ENCODE results near the gene STX16.

Gene STX16

DNA sequence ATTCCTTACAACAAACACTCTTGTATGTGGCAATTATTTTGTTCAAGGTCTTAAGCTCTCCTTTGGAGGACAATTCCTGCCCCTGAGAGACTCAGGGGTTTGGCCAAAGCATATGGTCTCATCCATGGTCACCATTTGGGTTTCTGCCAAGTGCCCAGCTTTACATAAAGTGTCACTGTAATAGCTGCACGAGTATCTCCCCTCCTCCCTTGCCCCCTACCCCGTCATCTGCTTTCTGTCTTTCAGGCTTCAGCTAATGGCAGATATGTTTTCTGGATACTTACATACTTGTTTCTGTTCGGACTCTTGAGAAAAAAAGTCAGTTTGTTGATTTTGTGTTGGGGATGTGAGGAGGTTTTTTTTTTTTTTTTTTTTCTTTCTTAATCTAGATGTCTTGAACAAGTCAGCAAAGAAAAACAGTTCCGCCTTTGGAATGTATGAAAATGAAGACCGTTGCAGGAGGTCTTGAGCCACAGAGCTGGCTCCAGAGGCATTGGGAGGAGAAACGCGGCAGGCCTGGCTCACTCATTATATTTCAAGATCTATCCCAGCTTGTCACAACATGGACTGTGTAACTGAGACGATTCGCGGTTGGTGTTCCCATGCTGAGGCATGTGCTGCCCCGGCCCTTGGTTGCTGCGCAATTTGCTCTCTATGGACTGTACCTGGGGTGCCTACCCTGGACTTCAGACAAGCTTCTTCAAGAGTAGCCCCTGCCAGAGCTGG is 32.6 kb upstream of the STX16 start:
- DNase-seq (ENCODE audit: low read depth in 2 of 2) = no peak

- DNase-seq (ENCODE audit: low read depth in 2 of 2) = no peak
Measured at GRCh38 chr20:58619077-58619863, 31.8 kb upstream of the STX16 start.

DNA sequence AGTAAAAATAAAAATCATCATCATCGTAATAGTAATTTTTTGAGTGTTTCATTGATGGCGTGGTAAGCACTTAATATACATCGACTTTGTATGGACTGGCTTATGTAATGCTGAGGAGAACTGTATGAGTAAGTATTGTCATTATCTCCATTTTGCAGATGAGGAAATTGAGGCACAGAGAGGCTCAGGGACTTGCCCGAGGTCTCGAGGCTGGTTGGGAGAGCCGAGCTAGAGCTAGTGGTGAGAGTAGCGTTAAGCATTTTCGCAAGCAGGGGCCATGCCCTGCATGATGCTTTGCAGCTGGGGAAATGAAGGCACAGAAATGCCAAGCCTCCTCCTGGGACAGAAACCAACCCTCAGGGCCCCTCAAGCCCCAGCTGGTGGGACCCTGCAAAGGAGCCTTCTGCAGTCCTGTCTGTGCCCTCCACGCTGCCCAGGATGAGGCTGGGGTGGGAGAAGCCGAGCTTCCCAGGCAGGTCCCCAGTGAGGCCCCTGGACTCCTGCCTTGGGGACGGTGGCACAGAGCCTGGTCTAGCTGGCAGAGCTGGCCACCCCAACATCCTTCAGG is 31.1 kb upstream of the STX16 start:
- DNase-seq (ENCODE audit: low read depth in 2 of 2) = no peak

- DNase-seq (ENCODE audit: low read depth in 2 of 2) = no peak
Measured at GRCh38 chr20:58621906-58622548, 29.1 kb upstream of the STX16 start.

DNA sequence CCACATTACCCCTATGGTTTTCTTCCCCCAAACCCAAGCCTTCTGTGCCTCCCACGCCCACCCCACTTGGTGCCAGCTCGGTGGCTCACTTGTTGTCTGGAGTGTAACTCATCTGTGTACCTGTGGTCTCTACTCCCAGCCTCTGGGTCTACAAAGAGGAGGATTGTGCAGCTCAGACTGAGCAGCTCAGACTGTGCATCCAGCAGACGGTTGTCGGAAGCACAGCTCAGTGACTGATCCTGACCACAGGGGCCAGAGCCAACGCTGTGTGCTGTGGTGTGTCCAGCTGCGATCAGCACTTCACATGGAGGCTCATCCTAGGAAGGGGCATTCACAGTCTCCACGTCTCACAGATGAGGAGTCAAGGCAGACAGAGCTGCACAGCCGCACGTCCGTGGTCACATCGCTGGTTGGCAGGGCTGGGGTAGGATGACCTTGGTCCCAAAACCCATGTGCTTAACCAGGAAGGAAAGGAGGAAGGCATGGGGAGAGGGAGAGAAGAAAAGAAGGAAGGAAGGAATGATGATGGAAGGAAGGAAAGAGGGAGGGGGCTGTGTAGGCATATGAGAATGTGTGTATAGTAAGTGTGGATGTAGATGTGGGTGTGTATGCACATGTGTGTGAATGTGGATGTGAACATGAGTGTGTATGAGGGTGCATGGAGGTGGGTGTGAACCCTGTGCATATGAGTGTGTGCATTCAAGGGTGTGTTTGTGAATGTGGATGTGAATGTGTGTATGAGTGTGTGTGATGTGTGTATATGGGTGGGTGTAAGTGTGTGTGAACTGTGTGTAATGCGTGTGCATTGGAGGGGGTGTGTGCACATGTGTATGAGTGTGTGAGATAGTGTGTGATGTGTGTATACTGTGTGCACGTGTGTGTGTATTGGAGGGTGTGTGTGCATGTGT is 28.2 kb upstream of the STX16 start:
- DNase-seq (ENCODE audit: low read depth in 2 of 2) = no peak

DNA sequence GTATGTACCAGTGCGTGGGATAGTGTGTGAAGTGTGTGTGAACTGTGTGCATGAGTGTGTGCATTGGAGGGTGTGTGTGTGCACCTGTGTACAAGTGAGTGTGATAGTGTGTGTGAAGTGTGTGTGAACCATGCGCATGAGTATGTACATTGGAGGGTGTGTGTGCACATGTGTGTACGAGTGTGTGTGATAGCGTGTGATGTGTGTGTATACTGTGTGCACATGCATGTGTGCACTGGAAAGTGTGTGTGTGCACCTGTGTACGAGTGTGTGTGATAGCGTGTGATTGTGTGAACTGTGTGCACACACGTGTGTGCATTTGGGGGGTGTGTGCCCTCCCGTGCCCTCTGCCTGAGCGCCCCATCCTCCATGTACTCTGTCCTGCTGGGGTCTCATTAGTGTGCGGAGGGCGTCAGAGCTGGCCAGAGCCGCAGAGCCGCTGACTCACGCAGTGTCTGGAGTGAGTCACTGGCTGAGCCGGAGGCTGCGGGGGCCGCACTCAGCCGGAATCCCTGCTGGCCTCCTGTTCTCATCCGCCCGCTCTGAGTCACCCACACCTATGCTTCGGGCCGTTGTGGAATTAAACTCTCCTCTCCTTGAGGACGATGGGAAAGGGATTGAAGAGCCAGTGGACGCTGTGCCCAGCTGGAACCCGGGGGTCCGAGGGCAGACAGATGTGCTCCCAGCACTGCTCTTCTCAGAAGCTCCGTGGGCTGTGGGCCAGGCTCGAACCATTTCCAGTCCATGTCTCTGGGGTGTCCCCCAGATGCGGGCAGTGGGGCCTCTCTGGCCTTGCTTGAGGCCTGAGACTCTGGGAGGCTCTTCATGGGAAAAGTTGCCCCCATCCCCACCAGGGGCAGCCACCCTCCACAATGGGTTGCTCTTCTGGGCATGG is 27.3 kb upstream of the STX16 start:
- no peak for DNase-seq (ENCODE audit: low read depth in 2 of 2)

- no peak for DNase-seq (ENCODE audit: low read depth in 2 of 2)
Measured at GRCh38 chr20:58624687-58625086, 26.4 kb upstream of the STX16 start.

DNA sequence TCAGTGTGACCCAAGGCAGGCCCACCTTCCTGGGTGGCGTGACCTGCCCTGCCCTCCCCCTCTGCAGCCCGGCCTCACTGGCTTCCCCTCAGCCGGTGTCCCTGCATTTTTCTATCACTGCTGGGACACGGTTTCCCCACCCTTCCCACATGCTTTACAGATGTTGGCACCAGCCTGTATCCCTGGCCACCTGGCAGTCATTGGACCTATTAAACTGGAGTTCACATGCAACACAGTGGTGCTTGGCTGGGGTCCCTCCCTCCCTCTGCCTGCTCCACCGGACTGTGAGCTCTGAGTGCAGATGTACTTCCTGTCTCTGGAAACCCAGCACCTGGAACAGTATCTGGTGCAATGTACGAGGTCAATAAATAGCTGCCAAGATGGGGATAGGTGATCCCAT is 25.5 kb upstream of the STX16 start:
- DNase-seq (ENCODE audit: low read depth in 2 of 2) = no peak

- DNase-seq (ENCODE audit: low read depth in 2 of 2) = no peak
Measured at GRCh38 chr20:58626051-58626450, 25.0 kb upstream of the STX16 start.

DNA sequence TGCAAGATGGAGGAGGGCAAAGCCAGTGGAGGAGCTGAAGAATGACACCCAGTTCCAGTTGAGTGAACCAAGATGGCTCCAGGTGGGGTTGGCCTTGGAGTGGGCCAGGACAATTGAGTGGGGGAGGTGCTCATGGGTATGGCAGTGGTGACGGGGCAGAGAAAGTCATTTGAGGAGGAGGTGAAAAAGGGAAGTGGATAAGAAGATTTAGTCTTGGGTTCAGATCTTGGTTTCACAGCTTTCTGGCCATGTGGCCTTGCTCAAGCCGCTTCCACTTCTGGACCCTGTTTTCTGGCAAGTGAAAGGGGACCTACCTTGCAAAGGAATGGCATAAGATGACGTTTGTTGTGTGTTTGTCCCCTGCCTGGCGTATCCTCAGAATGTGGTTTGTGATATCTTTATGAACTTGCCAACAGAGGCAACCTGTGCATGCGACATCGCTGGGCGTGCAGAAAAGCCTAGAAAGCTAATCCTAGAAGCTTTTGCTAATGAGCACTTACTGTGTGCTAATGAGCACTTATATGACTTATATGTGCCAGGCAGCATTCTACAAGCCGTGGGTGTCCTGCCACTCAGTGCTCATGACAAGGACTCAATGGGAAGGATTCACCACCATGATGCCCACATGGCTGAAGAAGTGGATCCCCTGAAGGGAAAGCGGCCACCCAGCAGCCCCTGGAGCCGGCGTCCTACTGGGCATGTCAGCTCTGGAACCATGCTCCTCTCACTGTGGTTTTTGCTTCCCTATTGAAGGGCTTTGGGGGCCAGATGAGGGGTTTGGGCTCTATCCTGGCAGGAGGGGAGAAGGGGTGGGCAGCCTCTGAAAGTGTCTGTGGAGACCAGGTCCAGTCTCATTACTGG is 23.6 kb upstream of the STX16 start:
- DNase-seq (ENCODE audit: low read depth in 2 of 2) = no peak

DNA sequence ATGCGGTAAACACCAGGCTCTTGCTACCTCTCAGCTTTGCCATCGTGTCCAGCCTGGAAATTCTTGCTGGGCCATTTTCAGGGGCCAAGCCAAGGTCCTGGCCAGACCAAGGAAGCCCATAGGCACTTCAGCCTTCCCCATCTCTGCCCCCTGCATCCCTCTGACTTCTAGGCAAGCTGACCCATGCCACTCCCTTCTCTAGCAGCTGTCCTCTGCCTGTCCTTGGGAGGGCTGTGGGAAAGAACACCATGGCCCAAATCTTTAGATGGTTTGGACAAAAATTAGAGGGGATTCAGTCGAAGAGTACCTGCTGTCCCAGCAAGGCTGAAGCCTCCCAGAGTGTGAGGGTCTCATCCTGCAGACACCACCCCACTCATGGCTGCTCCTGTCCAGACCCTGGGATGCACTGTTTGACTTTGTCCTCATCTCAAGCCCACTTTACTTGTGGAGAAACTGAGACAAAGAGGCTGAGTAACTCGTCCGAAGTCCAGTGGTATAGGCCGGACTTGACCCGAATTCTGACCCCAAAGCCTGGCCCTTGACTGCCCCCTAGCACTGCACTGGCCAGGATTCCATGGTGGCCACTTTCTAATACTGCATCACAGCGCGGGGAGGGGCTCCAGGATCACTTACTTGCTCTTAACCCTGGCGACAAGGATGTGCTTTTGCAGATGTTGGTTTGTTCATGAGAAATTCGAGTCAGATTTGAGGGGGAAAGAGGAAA is 22.4 kb upstream of the STX16 start:
- DNase-seq (ENCODE audit: low read depth in 2 of 2) = no peak

DNA sequence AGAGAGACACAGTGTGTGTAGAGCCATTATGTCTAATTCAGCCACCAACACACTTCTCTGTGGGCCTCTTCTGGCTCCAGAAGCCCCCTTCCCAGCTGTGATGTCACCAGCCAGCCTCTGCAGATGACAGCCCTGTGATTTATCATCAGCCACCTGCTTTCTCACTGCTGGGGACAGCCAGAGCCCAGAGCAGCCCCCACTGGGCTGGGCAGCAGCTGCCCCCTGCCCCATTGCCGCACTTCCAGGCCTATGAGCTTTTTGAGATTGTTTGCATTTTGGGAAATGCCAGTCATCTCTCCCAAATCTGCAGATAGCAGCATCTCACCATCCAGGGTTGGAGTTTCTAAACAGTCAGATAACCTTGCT is 21.9 kb upstream of the STX16 start:
- DNase-seq (ENCODE audit: low read depth in 2 of 2) = no peak

- DNase-seq (ENCODE audit: low read depth in 2 of 2) = no peak
Measured at GRCh38 chr20:58630063-58630462, 21.0 kb upstream of the STX16 start.

DNA sequence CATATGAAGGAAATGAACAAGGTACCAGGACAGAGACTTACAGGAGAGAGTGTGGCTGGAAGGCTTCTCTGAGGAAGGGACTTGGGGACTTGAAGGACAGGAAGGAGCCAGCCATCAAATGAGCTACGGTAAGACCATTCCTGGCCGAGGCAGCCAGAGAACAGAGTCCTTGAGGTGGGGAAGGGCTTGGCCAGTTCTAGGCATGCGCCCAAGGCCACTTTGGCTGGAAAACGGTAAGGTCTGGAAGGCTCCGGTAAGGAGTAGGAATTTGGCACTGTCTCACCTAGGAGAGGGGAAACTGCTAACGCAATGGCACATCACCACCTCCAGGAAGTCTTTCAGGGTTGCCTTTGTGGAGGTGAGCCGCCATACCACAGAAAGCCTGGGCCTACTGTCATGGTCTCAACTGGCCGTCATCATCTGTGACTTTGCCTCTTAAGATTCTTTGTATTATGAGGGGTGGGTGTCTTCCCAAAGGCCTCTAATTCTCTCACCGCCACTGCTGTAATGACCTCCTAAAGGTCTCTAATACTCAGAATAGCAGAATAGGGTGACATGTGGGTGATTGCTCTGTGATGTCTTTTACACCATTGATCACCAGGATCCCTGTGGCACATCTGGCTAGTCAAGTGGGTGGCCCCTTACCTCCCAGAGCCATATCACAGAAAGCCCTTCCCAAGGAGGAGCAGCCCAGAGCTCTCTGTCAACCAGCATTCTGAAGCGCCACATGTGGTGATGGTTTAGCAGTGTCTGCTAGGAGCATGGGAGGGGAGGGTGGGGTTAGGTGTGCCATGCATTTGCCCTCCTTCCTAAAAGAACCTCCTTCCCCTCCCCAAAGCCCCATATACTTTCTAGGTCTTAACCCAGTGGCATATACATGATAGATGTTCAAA is 17.7 kb upstream of the STX16 start:
- no peak for DNase-seq (ENCODE audit: low read depth in 2 of 2)

DNA sequence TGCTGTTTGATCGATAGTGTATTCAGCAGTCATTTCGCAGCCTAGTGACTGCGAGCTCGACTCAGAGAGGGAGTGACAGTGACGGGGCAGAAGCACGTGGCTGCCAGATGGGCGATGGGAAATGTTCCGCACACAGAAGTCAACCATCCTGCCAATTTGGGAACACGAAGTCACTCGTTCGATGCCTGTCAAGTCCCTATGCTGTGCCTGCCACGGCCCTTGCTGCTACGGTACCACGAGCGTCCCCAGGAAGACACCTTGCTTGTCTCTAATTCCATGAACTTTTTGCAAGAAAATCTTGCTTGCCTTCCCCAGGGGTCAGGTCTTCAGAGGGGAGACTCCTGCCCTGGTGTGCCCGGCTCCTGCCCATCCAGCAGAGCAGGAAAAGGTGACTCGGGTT is 17.0 kb upstream of the STX16 start:
- DNase-seq (ENCODE audit: low read depth in 2 of 2) = no peak

DNA sequence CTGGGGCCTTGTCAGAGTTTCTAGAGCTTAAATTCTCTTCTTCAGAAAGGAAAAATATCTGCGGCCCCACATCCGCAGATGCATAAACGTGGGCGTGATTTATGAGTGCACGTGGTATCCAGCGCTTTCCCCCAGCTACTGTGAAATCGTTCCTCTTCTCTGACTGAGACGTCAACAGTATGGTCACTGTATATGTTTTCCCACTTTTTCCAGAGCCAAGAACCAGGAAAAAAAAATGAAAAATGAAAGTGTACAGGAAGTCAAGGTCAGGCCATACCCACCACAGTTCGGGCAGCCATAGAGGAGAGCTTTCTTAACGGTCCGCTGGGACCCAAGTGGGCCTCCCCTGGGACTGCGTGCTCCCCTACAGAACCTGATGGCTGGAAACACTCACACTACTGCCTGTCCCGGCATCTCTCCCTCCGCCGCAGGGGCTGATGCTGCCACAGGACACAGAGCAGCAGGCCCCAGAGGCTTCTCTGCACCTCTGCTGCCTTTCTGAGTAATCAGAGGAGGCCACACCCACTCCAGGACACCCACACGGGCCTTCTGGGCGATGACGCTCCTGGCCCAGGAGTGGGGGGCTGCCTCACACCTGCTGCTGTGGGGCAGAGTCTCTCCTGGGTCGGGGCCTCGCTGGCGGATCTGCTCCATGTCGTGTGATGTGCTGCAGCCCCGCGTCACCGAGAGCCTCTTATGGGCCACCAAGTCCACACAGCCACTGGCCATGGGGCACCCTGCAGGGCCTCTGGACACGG is 16.4 kb upstream of the STX16 start:
- peak in 1 of 2 donors; percentile 56 for DNase-seq (ENCODE audit: low read depth in 2 of 2)

DNA sequence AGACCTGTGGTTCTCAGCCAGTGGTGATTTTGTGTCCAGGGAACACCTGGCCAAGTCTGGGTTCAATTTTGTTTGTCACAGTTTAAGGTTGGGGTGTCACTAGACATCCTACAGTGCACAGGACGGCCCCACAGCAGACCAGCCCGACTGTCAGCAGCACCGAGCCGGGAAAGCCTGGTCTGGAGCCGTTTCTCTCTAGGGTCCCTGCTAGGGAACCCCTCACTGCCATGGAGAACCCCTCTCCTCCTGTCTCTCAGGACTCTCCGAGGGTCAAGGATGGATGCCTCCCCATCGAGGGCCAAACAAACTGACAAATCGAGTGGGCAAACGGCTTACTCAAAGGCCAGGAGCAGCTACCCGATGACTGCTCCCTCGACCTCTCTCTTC is 15.8 kb upstream of the STX16 start:
- DNase-seq (ENCODE audit: low read depth in 2 of 2) = no peak
